ENCODE measurements around the gene PIK3R3.

Gene PIK3R3

GRCh38 chr1:46056325-46056724 lies 76.1 kb downstream of the PIK3R3 start:
- Histone ChIP-seq H3K27ac (ENCODE audit: low read depth, low read length) (no peak overlapping the region), H3K9me3 (ENCODE audit: control insufficient read depth in 1 of 2, low read length in 2 of 2) (no peaks in the 10 kb centered on the region), H3K9ac (ENCODE audit: low read depth in 1 of 2, low read length in 2 of 2) (no peak overlapping the region), H3K4me1 (ENCODE audit: control insufficient read depth in 1 of 2, insufficient read depth in 2 of 2, low read length in 2 of 2) (peaks cover 0 to 5% of the 10 kb centered on the region in 2 donors), H3K4me3 (ENCODE audit: low read depth in 1 of 2, low read length in 2 of 2) (no peak overlapping the region), H3K36me3 (ENCODE audit: control insufficient read depth in 1 of 2, insufficient read depth in 2 of 2, low read length in 2 of 2) (peaks cover 1% of the 10 kb centered on the region in 2 donors), H3K27me3 (ENCODE audit: control insufficient read depth in 1 of 2, insufficient read depth in 2 of 2, low read length in 2 of 2) (no peaks in the 10 kb centered on the region)

GRCh38 chr1:46053734-46054133 lies 78.7 kb downstream of the PIK3R3 start:
- Histone ChIP-seq H3K4me1 (ENCODE audit: control insufficient read depth in 1 of 2, insufficient read depth in 2 of 2, low read length in 2 of 2) (peaks cover 0 to 5% of the 10 kb centered on the region in 2 donors), H3K36me3 (ENCODE audit: control insufficient read depth in 1 of 2, insufficient read depth in 2 of 2, low read length in 2 of 2) (no peaks in the 10 kb centered on the region)

GRCh38 chr1:46044116-46044515 lies 88.3 kb downstream of the PIK3R3 start:
- no peaks in the 10 kb centered on the region for H3K36me3 ChIP-seq (ENCODE audit: control insufficient read depth in 1 of 2, insufficient read depth in 2 of 2, low read length in 2 of 2)
- no peak overlapping the region for H3K4me3 ChIP-seq (ENCODE audit: low read depth in 1 of 2, low read length in 2 of 2)
- H3K27me3 ChIP-seq (ENCODE audit: control insufficient read depth in 1 of 2, insufficient read depth in 2 of 2, low read length in 2 of 2), result no peaks in the 10 kb centered on the region
- H3K9me3 ChIP-seq (ENCODE audit: control insufficient read depth in 1 of 2, low read length in 2 of 2), result no peaks in the 10 kb centered on the region
- no peak overlapping the region for H3K9ac ChIP-seq (ENCODE audit: low read depth in 1 of 2, low read length in 2 of 2)
- no peak overlapping the region for H3K27ac ChIP-seq (ENCODE audit: low read depth, low read length)
- H3K4me1 ChIP-seq (ENCODE audit: control insufficient read depth in 1 of 2, insufficient read depth in 2 of 2, low read length in 2 of 2), result peaks cover 0 to 6% of the 10 kb centered on the region in 2 donors

More at GRCh38 chr1:46053734-46054133, 78.7 kb downstream of the PIK3R3 start:
- Histone ChIP-seq H3K9ac (ENCODE audit: low read depth in 1 of 2, low read length in 2 of 2) (no peak overlapping the region), H3K4me3 (ENCODE audit: low read depth in 1 of 2, low read length in 2 of 2) (no peak overlapping the region), H3K27me3 (ENCODE audit: control insufficient read depth in 1 of 2, insufficient read depth in 2 of 2, low read length in 2 of 2) (no peaks in the 10 kb centered on the region), H3K9me3 (ENCODE audit: control insufficient read depth in 1 of 2, low read length in 2 of 2) (no peaks in the 10 kb centered on the region), H3K27ac (ENCODE audit: low read depth, low read length) (no peak overlapping the region)

- H3K27ac ChIP-seq (ENCODE audit: low read depth, low read length), result no peak overlapping the region
- no peaks in the 10 kb centered on the region for H3K27me3 ChIP-seq (ENCODE audit: control insufficient read depth in 1 of 2, insufficient read depth in 2 of 2, low read length in 2 of 2)
- H3K36me3 ChIP-seq (ENCODE audit: control insufficient read depth in 1 of 2, insufficient read depth in 2 of 2, low read length in 2 of 2), result no peaks in the 10 kb centered on the region
- no peak overlapping the region for H3K9ac ChIP-seq (ENCODE audit: low read depth in 1 of 2, low read length in 2 of 2)
- H3K4me1 ChIP-seq (ENCODE audit: control insufficient read depth in 1 of 2, insufficient read depth in 2 of 2, low read length in 2 of 2), result peaks cover 0 to 6% of the 10 kb centered on the region in 2 donors
- H3K4me3 ChIP-seq (ENCODE audit: low read depth in 1 of 2, low read length in 2 of 2), result no peak overlapping the region
- no peaks in the 10 kb centered on the region for H3K9me3 ChIP-seq (ENCODE audit: control insufficient read depth in 1 of 2, low read length in 2 of 2)
Measured at GRCh38 chr1:46043458-46044017, 88.9 kb downstream of the PIK3R3 start.

- H3K9me3 ChIP-seq (ENCODE audit: control insufficient read depth in 1 of 2, low read length in 2 of 2), result no peaks in the 10 kb centered on the region
- no peak overlapping the region for H3K9ac ChIP-seq (ENCODE audit: low read depth in 1 of 2, low read length in 2 of 2)
- H3K27me3 ChIP-seq (ENCODE audit: control insufficient read depth in 1 of 2, insufficient read depth in 2 of 2, low read length in 2 of 2), result no peaks in the 10 kb centered on the region
- H3K4me3 ChIP-seq (ENCODE audit: low read depth in 1 of 2, low read length in 2 of 2), result no peak overlapping the region
- H3K27ac ChIP-seq (ENCODE audit: low read depth, low read length), result no peak overlapping the region
- peaks cover under 1 to 12% of the 10 kb centered on the region in 2 donors for H3K4me1 ChIP-seq (ENCODE audit: control insufficient read depth in 1 of 2, insufficient read depth in 2 of 2, low read length in 2 of 2)
- no peaks in the 10 kb centered on the region for H3K36me3 ChIP-seq (ENCODE audit: control insufficient read depth in 1 of 2, insufficient read depth in 2 of 2, low read length in 2 of 2)
Measured at GRCh38 chr1:46041974-46042373, 90.5 kb downstream of the PIK3R3 start.

GRCh38 chr1:46041551-46041950 lies 90.9 kb downstream of the PIK3R3 start:
- Histone ChIP-seq H3K9ac (ENCODE audit: low read depth in 1 of 2, low read length in 2 of 2) (no peak overlapping the region), H3K4me3 (ENCODE audit: low read depth in 1 of 2, low read length in 2 of 2) (no peak overlapping the region), H3K36me3 (ENCODE audit: control insufficient read depth in 1 of 2, insufficient read depth in 2 of 2, low read length in 2 of 2) (no peaks in the 10 kb centered on the region), H3K27ac (ENCODE audit: low read depth, low read length) (no peak overlapping the region), H3K27me3 (ENCODE audit: control insufficient read depth in 1 of 2, insufficient read depth in 2 of 2, low read length in 2 of 2) (no peaks in the 10 kb centered on the region), H3K4me1 (ENCODE audit: control insufficient read depth in 1 of 2, insufficient read depth in 2 of 2, low read length in 2 of 2) (peaks cover 5 to 12% of the 10 kb centered on the region in 2 donors), H3K9me3 (ENCODE audit: control insufficient read depth in 1 of 2, low read length in 2 of 2) (no peaks in the 10 kb centered on the region)

- no peak overlapping the region for H3K4me3 ChIP-seq (ENCODE audit: low read depth in 1 of 2, low read length in 2 of 2)
- no peaks in the 10 kb centered on the region for H3K27me3 ChIP-seq (ENCODE audit: control insufficient read depth in 1 of 2, insufficient read depth in 2 of 2, low read length in 2 of 2)
- H3K9ac ChIP-seq (ENCODE audit: low read depth in 1 of 2, low read length in 2 of 2), result no peak overlapping the region
- H3K4me1 ChIP-seq (ENCODE audit: control insufficient read depth in 1 of 2, insufficient read depth in 2 of 2, low read length in 2 of 2), result peaks cover 5 to 12% of the 10 kb centered on the region in 2 donors
- peaks cover 0 to 8% of the 10 kb centered on the region in 2 donors for H3K36me3 ChIP-seq (ENCODE audit: control insufficient read depth in 1 of 2, insufficient read depth in 2 of 2, low read length in 2 of 2)
- H3K9me3 ChIP-seq (ENCODE audit: control insufficient read depth in 1 of 2, low read length in 2 of 2), result no peaks in the 10 kb centered on the region
- no peak overlapping the region for H3K27ac ChIP-seq (ENCODE audit: low read depth, low read length)
Measured at GRCh38 chr1:46039571-46040052, 92.8 kb downstream of the PIK3R3 start.

GRCh38 chr1:46036894-46037839 lies 95.3 kb downstream of the PIK3R3 start:
- Histone ChIP-seq H3K9ac (ENCODE audit: low read depth in 1 of 2, low read length in 2 of 2) (peak overlapping the region in 1 of 2 donors; percentile 5), H3K4me1 (ENCODE audit: control insufficient read depth in 1 of 2, insufficient read depth in 2 of 2, low read length in 2 of 2) (peaks cover 5 to 6% of the 10 kb centered on the region in 2 donors), H3K4me3 (ENCODE audit: low read depth in 1 of 2, low read length in 2 of 2) (no peak overlapping the region), H3K27me3 (ENCODE audit: control insufficient read depth in 1 of 2, insufficient read depth in 2 of 2, low read length in 2 of 2) (no peaks in the 10 kb centered on the region), H3K27ac (ENCODE audit: low read depth, low read length) (no peak overlapping the region), H3K9me3 (ENCODE audit: control insufficient read depth in 1 of 2, low read length in 2 of 2) (no peaks in the 10 kb centered on the region), H3K36me3 (ENCODE audit: control insufficient read depth in 1 of 2, insufficient read depth in 2 of 2, low read length in 2 of 2) (peaks cover 4 to 30% of the 10 kb centered on the region in 2 donors)

GRCh38 chr1:46034601-46035516 lies 97.6 kb downstream of the PIK3R3 start:
- no peak overlapping the region for H3K27ac ChIP-seq (ENCODE audit: low read depth, low read length)
- no peak overlapping the region for H3K4me3 ChIP-seq (ENCODE audit: low read depth in 1 of 2, low read length in 2 of 2)
- peaks cover 5 to 6% of the 10 kb centered on the region in 2 donors for H3K4me1 ChIP-seq (ENCODE audit: control insufficient read depth in 1 of 2, insufficient read depth in 2 of 2, low read length in 2 of 2)
- H3K9me3 ChIP-seq (ENCODE audit: control insufficient read depth in 1 of 2, low read length in 2 of 2), result no peaks in the 10 kb centered on the region
- H3K27me3 ChIP-seq (ENCODE audit: control insufficient read depth in 1 of 2, insufficient read depth in 2 of 2, low read length in 2 of 2), result no peaks in the 10 kb centered on the region
- no peak overlapping the region for H3K9ac ChIP-seq (ENCODE audit: low read depth in 1 of 2, low read length in 2 of 2)
- peaks cover 5 to 52% of the 10 kb centered on the region in 2 donors for H3K36me3 ChIP-seq (ENCODE audit: control insufficient read depth in 1 of 2, insufficient read depth in 2 of 2, low read length in 2 of 2)
